Adrenal gland (tissue), 12 donors: ENCODE results near the gene TNK1. TPM values are rescaled to one million over a fixed set of nuclear protein-coding genes. Genes with fewer than 3 reads are reported as not detected.

Experiments used
- DNase-seq, 7 donors: peaks; one replicate each; pipeline ENCODE4 v3.0.0-alpha.2; 2019 to 2020
- H3K27ac ChIP-seq, 5 donors: fragments of 200-600 bp; sonication (generic) in 4 of 5; 1 replicate in 3 of 5; 2 replicates in 2 of 5; pipeline versions ENCODE4 v1.5.1 to v1.8.0; 2016 to 2020; ENCODE audit warnings: mild to moderate bottlenecking in 1 of 5
- H3K27me3 ChIP-seq: fragments of 200-600 bp; 2 replicates; pipeline ENCODE4 v1.8.0; 2021
- H3K36me3 ChIP-seq, 2 donors: fragments of 200-600 bp; replicated peaks in 1 of 2; 1 replicate in 1 of 2; 2 replicates in 1 of 2; pipeline versions ENCODE4 v1.5.1 to v1.8.0; 2018 to 2022
- H3K4me1 ChIP-seq, 2 donors: fragments of 200-600 bp; replicated peaks in 1 of 2; 1 replicate in 1 of 2; 2 replicates in 1 of 2; pipeline versions ENCODE4 v1.5.1 to v1.8.0; 2018 to 2021
- H3K4me3 ChIP-seq, 4 donors: fragments of 200-600 bp; sonication (generic) in 3 of 4; one replicate each; pipeline ENCODE4 v1.5.1; 2016 to 2018
- H3K9me3 ChIP-seq, 3 donors: fragments of 200-600 bp; sonication (generic) in 1 of 3; replicated peaks in 1 of 3; 1 replicate in 2 of 3; 2 replicates in 1 of 3; pipeline versions ENCODE4 v1.5.1 to v1.8.0; 2016 to 2021
- POLR2A ChIP-seq, 2 donors: fragments of 450-650 bp; IDR thresholded peaks; one replicate each; pipeline ENCODE4 v1.6.1; 2017; ENCODE audit warnings: antibody characterized with exemption in 2 of 2, mild to moderate bottlenecking in 2 of 2, moderate library complexity in 1 of 2
- WGBS, 4 donors: extraction: QIAGEN DNeasy Blood & Tissue Kit in 2 of 4; methylation state at CpG; one replicate each; pipeline versions ENCODE4 v1.1.5 to v1.1.7; 2013 to 2017; 5-methylcytosine and 5-hydroxymethylcytosine counted together
- intact Hi-C, 2 donors: fragments of 100-400 bp; cut with DNase I; formaldehyde crosslinking; loops; one replicate each; pipeline versions ENCODE4 v1.14.1 to v1.15.0; 2022 to 2023
- polyA plus RNA-seq, 3 donors: library from polyadenylated mRNA; stranded (reverse); fragments of 200-250 nt in 2 of 3; fragments of 350-450 nt in 1 of 3; fragmentation: Illumina TruSeq in 1 of 3; extraction: RNeasy Lipid Tissue Mini Kit (QIAGEN cat#74804) in 1 of 3; gene quantifications; one replicate each; pipeline ENCODE4 v1.2.3, GENCODE V29; 2013 to 2014
- total RNA-seq, 9 donors: library from RNA; depleted of rRNA in 4 of 9; stranded (reverse); fragments of >200 nt in 4 of 9; fragments of 120-200 nt in 1 of 9; fragmentation: NEBNext Ultra II Directional in 1 of 9; extraction: Animal tissue kit (Norgen Biotek cat#: 25700) in 1 of 9; gene quantifications; one replicate each; pipeline versions ENCODE4 v1.1.0 to v1.2.4, GENCODE V29; 2013 to 2023
- TF ChIP-seq, protein P1 (sequence below), 6 experiments: fragments of 450-650 bp in 4 of 6; fragments of 200-600 bp in 2 of 6; sonication (generic) in 1 of 6; IDR thresholded peaks; 1 replicate in 5 of 6; 2 replicates in 1 of 6; pipeline versions ENCODE4 v1.5.1 to v1.8.0; 2016 to 2021; ENCODE audit warnings: antibody characterized with exemption in 6 of 6, mild to moderate bottlenecking in 2 of 6, moderate library complexity in 1 of 6
- donor health status: healthy with polysubstance abuse.
- donor health status: Bipolar disorder and iron deficiency.
- donor health status: DM: yes; HTN: yes; CAD: no.
- donor health status: DM: no; HTN: no; CAD: no.
- donor health status: DM: no; HTN: no; CAD: no.
- donor health status: DM: yes; HTN: yes; CAD: no.

TNK1 gene
- total and polyA plus RNA-seq, 12 donors: 0.06 to 8.7 (median 2.0) TPM

DNA sequence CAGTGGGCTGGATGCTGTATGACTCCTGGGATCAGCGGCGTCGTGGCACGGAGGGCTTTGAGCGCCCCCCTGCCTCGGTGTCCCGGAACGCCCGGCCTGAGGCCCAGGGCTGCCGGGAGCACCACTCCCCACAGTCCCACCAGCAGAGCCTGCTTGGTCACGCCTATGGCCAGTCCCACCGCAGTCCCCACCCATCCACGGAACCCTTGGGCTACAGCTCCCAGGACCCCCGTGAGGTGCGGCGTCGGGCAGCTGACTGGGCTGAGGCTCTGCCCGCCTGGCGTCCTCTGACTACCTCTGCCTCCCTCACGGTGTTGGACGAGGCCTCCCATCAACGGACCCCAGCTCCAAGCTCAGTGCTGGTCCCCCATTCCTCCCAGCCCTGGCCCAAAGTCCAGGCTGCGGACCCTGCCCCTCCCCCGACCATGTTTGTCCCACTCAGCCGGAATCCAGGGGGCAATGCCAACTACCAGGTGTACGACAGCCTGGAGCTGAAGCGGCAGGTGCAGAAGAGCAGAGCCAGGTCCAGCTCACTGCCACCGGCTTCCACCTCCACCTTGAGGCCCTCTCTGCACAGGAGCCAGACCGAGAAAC lies 46.1 kb downstream of the TNK1 start:
- Histone ChIP-seq H3K9me3 (no peaks in the 10 kb centered on the region), H3K4me1 (no peaks in the 10 kb centered on the region), H3K27me3 (no peaks in the 10 kb centered on the region), H3K27ac (no peak overlapping the region), H3K36me3 (no peaks in the 10 kb centered on the region), H3K4me3 (no peak overlapping the region)
- WGBS, 4 donors: 90 to 94% (median 91%) methylated on average over 12 to 29 of the region's 29 CpGs
- TF ChIP-seq, protein P1, sequence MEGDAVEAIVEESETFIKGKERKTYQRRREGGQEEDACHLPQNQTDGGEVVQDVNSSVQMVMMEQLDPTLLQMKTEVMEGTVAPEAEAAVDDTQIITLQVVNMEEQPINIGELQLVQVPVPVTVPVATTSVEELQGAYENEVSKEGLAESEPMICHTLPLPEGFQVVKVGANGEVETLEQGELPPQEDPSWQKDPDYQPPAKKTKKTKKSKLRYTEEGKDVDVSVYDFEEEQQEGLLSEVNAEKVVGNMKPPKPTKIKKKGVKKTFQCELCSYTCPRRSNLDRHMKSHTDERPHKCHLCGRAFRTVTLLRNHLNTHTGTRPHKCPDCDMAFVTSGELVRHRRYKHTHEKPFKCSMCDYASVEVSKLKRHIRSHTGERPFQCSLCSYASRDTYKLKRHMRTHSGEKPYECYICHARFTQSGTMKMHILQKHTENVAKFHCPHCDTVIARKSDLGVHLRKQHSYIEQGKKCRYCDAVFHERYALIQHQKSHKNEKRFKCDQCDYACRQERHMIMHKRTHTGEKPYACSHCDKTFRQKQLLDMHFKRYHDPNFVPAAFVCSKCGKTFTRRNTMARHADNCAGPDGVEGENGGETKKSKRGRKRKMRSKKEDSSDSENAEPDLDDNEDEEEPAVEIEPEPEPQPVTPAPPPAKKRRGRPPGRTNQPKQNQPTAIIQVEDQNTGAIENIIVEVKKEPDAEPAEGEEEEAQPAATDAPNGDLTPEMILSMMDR (IDR thresholded peaks at IDR 0.05): no peak
- no peak for TF ChIP-seq POLR2A (IDR thresholded peaks at IDR 0.05)
- DNase-seq: no peak
- intact Hi-C loops: no loop called here

DNA sequence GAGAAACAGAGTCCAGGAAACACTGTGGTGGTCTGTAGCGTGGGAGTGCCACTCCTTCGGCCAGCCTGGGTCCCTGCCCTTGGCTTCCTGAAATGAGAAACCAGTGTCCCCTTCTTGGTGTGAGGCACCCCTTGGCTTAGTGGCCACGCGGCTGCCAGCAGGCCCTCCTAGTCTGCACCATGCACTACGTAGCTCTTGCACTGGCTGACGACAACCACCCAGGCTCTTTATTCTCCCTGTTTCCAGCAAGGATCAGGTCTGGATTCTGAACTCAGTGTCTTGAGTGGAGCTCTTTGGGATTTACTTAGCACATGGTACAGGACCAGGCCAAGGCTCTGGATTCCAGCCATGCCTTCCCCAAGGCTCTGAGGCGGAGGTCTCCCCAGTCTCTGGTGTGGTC lies 46.7 kb downstream of the TNK1 start:
- intact Hi-C loops: no loop called here
- Histone ChIP-seq H3K36me3 (no peaks in the 10 kb centered on the region), H3K4me3 (no peak overlapping the region), H3K9me3 (no peaks in the 10 kb centered on the region), H3K4me1 (no peaks in the 10 kb centered on the region), H3K27me3 (no peaks in the 10 kb centered on the region), H3K27ac (no peak overlapping the region)
- 88 to 92% (median 90%) methylated on average over 6 to 7 of the region's 7 CpGs for WGBS, 4 donors
- no peak for DNase-seq
- TF ChIP-seq, protein P1 (IDR thresholded peaks at IDR 0.05): no peak
- TF ChIP-seq POLR2A (IDR thresholded peaks at IDR 0.05): no peak

DNA sequence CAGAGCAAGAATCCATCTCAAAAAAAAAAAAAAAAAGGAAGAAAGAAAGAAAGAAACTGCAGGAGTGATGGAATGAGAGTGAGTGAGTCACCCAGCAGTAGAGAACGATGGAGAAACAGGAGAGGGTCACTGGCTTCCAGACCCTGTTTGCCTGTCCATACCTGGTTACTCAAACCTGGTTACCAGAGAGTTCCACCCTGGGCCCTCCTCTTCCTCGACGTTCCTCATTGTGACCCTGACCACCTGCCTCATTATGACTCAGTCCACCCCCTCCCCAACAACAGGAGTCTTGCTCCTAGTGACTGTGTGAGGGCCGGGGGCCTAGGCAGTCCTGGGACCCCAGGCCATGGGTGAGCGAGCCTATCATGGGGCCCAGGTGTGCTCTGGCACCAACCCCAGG lies 47.7 kb downstream of the TNK1 start, which contains the start of gene SPEM3:
SPEM3 (plus strand) TSS at position 301 of the 400 bp plus-strand sequence; CDS start at position 347, 46 bp downstream.
- no peaks in the 10 kb centered on the region for H3K4me1 ChIP-seq
- intact Hi-C loops: no loop called here
- H3K4me3 ChIP-seq: no peak within 1 kb of the TSS
- H3K36me3 ChIP-seq: no peaks in the 10 kb centered on the region
- WGBS, 4 donors: 51 to 60% (median 57%) methylated on average over 5 of the region's 5 CpGs
- H3K27ac ChIP-seq: no peak within 1 kb of the TSS
- TF ChIP-seq, protein P1 (IDR thresholded peaks at IDR 0.05): no peak
- no peak for TF ChIP-seq POLR2A (IDR thresholded peaks at IDR 0.05)
- no peak for DNase-seq
- no peaks in the 10 kb centered on the region for H3K9me3 ChIP-seq
- no peaks in the 10 kb centered on the region for H3K27me3 ChIP-seq

DNA sequence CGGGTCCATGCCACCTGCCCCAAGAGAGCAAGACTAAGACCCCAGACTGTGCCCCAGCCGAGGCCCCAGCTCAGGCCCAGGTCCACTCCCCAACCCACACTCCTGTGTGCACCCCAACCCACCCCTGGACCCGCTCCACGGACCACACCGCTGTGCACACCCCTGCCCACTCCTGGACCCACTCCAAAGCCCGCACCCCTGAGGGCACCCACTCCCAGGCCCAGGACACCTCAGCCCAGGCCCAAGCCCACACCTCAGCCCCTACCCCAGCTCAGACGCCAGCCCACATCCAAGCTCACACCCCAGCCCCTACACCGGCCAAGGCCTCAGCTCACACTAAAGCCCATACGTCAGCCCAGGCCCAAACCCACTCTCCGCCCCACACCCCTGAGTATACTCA lies 48.8 kb downstream of the TNK1 start:
- TF ChIP-seq POLR2A (IDR thresholded peaks at IDR 0.05): no peak
- TF ChIP-seq, protein P1 (IDR thresholded peaks at IDR 0.05): no peak
- no peaks in the 10 kb centered on the region for H3K27me3 ChIP-seq
- H3K36me3 ChIP-seq: no peaks in the 10 kb centered on the region
- intact Hi-C loops: loop anchor here in 1 of 2 donors (5.0 kb wide), 1 partner anchor 72 kb away; the partner anchor contains the start of gene TMEM95
- H3K4me3 ChIP-seq: no peak overlapping the region
- no peak for DNase-seq
- no peak overlapping the region for H3K27ac ChIP-seq
- peaks cover under 1 to 2% of the 10 kb centered on the region in 2 donors for H3K4me1 ChIP-seq
- no peaks in the 10 kb centered on the region for H3K9me3 ChIP-seq
- WGBS, 4 donors: 90 to 94% (median 92%) methylated on average over 10 of the region's 10 CpGs
